Gastroesophageal sphincter (tissue), 3 donors: ENCODE results near the gene FANK1.

Source experiments
- POLR2A ChIP-seq, 2 donors: fragments of 450-650 bp; IDR thresholded peaks; one replicate each; pipeline ENCODE4 v1.6.1; 2017; ENCODE audit warnings: antibody characterized with exemption in 2 of 2, mild to moderate bottlenecking in 2 of 2, moderate library complexity in 1 of 2
- POLR2AphosphoS5 ChIP-seq: sonication (generic); formaldehyde crosslinking; IDR thresholded peaks from one replicate; pipeline ENCODE4 v1.6.1; 2017; ENCODE audit warnings: antibody characterized with exemption
- TF ChIP-seq, protein P1 (sequence below), 4 experiments: fragments of 200-600 bp in 2 of 4; fragments of 450-650 bp in 2 of 4; sonication (generic) in 1 of 4; IDR thresholded peaks; one replicate each; pipeline ENCODE4 v1.5.1; 2017 to 2019; ENCODE audit warnings: antibody characterized with exemption in 4 of 4, mild to moderate bottlenecking in 2 of 4, moderate library complexity in 2 of 4

GRCh38 chr10:125992254-125992653 lies 95.9 kb downstream of the FANK1 start:
- TF ChIP-seq, protein P1, sequence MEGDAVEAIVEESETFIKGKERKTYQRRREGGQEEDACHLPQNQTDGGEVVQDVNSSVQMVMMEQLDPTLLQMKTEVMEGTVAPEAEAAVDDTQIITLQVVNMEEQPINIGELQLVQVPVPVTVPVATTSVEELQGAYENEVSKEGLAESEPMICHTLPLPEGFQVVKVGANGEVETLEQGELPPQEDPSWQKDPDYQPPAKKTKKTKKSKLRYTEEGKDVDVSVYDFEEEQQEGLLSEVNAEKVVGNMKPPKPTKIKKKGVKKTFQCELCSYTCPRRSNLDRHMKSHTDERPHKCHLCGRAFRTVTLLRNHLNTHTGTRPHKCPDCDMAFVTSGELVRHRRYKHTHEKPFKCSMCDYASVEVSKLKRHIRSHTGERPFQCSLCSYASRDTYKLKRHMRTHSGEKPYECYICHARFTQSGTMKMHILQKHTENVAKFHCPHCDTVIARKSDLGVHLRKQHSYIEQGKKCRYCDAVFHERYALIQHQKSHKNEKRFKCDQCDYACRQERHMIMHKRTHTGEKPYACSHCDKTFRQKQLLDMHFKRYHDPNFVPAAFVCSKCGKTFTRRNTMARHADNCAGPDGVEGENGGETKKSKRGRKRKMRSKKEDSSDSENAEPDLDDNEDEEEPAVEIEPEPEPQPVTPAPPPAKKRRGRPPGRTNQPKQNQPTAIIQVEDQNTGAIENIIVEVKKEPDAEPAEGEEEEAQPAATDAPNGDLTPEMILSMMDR (IDR thresholded peaks at IDR 0.05), result no peak
- TF ChIP-seq POLR2A (IDR thresholded peaks at IDR 0.05) (no peak), POLR2AphosphoS5 (no peak)
